ENCODE results near the gene FAM120AOS.

GRCh38 chr9:93459432-93459847, 6.1 kb upstream of the FAM120AOS start:
- TF ChIP-seq EP300 (conservative IDR thresholded peaks at IDR 0.05; ENCODE audit: poor library complexity, severe bottlenecking), result no peak
- no peak for TF ChIP-seq EZH2 (IDR thresholded peaks at IDR 0.05; ENCODE audit: borderline replicate concordance, insufficient read depth, low read length, poor library complexity, severe bottlenecking)
